SU-DHL-6 (cell line): ENCODE data around the gene TTC27.

Experiments used
- H2AFZ ChIP-seq: fragments of 200-600 bp; sonication (generic); 2 replicates; pipeline ENCODE4 v1.6.1; 2014; ENCODE audit warnings: low read depth, mild to moderate bottlenecking, moderate library complexity, mixed read lengths, antibody characterized with exemption, low read length; ENCODE audit not compliant: severe bottlenecking
- H3F3A ChIP-seq: fragments of 200-600 bp; shearing (Covaris generic); 2 replicates; pipeline ENCODE4 v1.6.0; 2016; ENCODE audit warnings: antibody characterized with exemption, mild to moderate bottlenecking; ENCODE audit not compliant: insufficient read depth
- H3K27ac ChIP-seq: fragments of 200-600 bp; sonication (generic); 2 replicates; pipeline ENCODE4 v1.5.1; 2016; ENCODE audit warnings: low read depth, mild to moderate bottlenecking, low read length, moderate library complexity, mixed read lengths
- H3K27me3 ChIP-seq: fragments of 200-600 bp; sonication (generic), shearing (Covaris generic); 2 replicates; pipeline ENCODE4 v1.6.0; 2014; ENCODE audit warnings: mild to moderate bottlenecking, low read length
- H3K36me3 ChIP-seq: fragments of 200-600 bp; sonication (generic); 2 replicates; pipeline ENCODE4 v1.6.1; 2014; ENCODE audit warnings: mild to moderate bottlenecking, low read length, mixed read lengths
- H3K4me2 ChIP-seq: fragments of 300-600, 200-600 bp; shearing (Covaris generic), sonication (generic); 2 replicates; pipeline ENCODE4 v1.6.0; 2014; ENCODE audit warnings: low read length, low read depth, mild to moderate bottlenecking; ENCODE audit not compliant: poor library complexity, severe bottlenecking
- H3K4me3 ChIP-seq: fragments of 200-600 bp; sonication (generic); 2 replicates; pipeline ENCODE4 v1.5.1; 2014; ENCODE audit warnings: antibody characterized with exemption, low read length, mild to moderate bottlenecking, mixed read lengths; ENCODE audit not compliant: insufficient read depth, poor library complexity, severe bottlenecking
- H3K79me2 ChIP-seq: fragments of 200-600 bp; sonication (generic); 2 replicates; pipeline ENCODE4 v1.6.1; 2014; ENCODE audit warnings: mild to moderate bottlenecking, low read length, moderate library complexity; ENCODE audit not compliant: insufficient read depth
- H3K9ac ChIP-seq: fragments of 200-600 bp; sonication (generic); 2 replicates; pipeline ENCODE4 v1.7.0; 2014; ENCODE audit warnings: mild to moderate bottlenecking, low read length
- H3K9me2 ChIP-seq: fragments of 200-600 bp; sonication (generic); replicated peaks from 2 replicates; pipeline ENCODE4 v1.6.1; 2014; ENCODE audit warnings: low read length; ENCODE audit not compliant: insufficient read depth
- H3K9me3 ChIP-seq: fragments of 200-600 bp; sonication (generic); 2 replicates; pipeline ENCODE4 v1.6.1; 2014; ENCODE audit warnings: low read length, mixed read lengths; ENCODE audit not compliant: insufficient read depth
- H4K20me1 ChIP-seq: fragments of 200-600 bp; sonication (generic); 2 replicates; pipeline ENCODE4 v1.6.1; 2014; ENCODE audit warnings: low read depth, mild to moderate bottlenecking, antibody characterized with exemption, low read length, moderate library complexity, mixed read lengths
- CTCF ChIP-seq: fragments of 200-600 bp; sonication (generic); IDR thresholded peaks from one replicate; pipeline ENCODE4 v1.5.1; 2017; ENCODE audit warnings: antibody characterized with exemption, mild to moderate bottlenecking, low read length, moderate library complexity; ENCODE audit not compliant: insufficient read depth, poor library complexity, severe bottlenecking
- EZH2phosphoT487 ChIP-seq: fragments of 200-600 bp; sonication (generic), shearing (Covaris generic); conservative IDR thresholded peaks from 2 replicates; pipeline ENCODE4 v1.6.1; 2018; ENCODE audit warnings: mild to moderate bottlenecking, antibody characterized with exemption, low read length, moderate library complexity, mixed read lengths

Gene TTC27

GRCh38 chr2:32627814-32628579 lies at the start of gene TTC27:
Gene TTC27 (plus strand): TSS chr2:32628050. CDS start chr2:32628293, 243 bp downstream.
- H3K4me3 ChIP-seq = peak within 1 kb of the TSS; percentile 82
- peak within 1 kb of the TSS; percentile 68 for H3K9ac ChIP-seq
- no peaks in the 10 kb centered on the region for H4K20me1 ChIP-seq
- no peak for TF ChIP-seq EZH2phosphoT487
- no peak for TF ChIP-seq CTCF
- no peaks in the 10 kb centered on the region for H3K27me3 ChIP-seq
- peaks cover 24% of the 10 kb centered on the region for H3F3A ChIP-seq
- H3K9me2 ChIP-seq = no peaks in the 10 kb centered on the region
- H3K9me3 ChIP-seq = no peaks in the 10 kb centered on the region
- peaks cover 12% of the 10 kb centered on the region for H3K79me2 ChIP-seq
- H3K27ac ChIP-seq = no peak within 1 kb of the TSS
- H3K36me3 ChIP-seq = peaks cover 7% of the 10 kb centered on the region; the same call in 1 of the 2 replicates
- H2AFZ ChIP-seq = peak within 1 kb of the TSS; percentile 97
- peak within 1 kb of the TSS; percentile 85 for H3K4me2 ChIP-seq

- Histone ChIP-seq H3K79me2 (no peaks in the 10 kb centered on the region), H4K20me1 (no peaks in the 10 kb centered on the region), H3F3A (peaks cover 14% of the 10 kb centered on the region; the same call in 1 of the 2 replicates), H3K9ac (no peak overlapping the region), H3K4me2 (no peak overlapping the region), H2AFZ (no peak overlapping the region), H3K4me3 (no peak overlapping the region), H3K27me3 (no peaks in the 10 kb centered on the region), H3K27ac (no peak overlapping the region), H3K9me3 (no peaks in the 10 kb centered on the region), H3K9me2 (no peaks in the 10 kb centered on the region), H3K36me3 (peaks cover 7% of the 10 kb centered on the region)
- TF ChIP-seq EZH2phosphoT487 = no peak
- TF ChIP-seq CTCF = no peak
Observed at GRCh38 chr2:32591669-32592463, 36.0 kb upstream of the TTC27 start.

- Histone ChIP-seq H3K9me2 (no peaks in the 10 kb centered on the region), H3F3A (peaks cover 14% of the 10 kb centered on the region; the same call in 1 of the 2 replicates), H3K79me2 (no peaks in the 10 kb centered on the region), H3K9me3 (no peaks in the 10 kb centered on the region), H3K27ac (no peak overlapping the region), H3K4me2 (no peak overlapping the region), H3K9ac (no peak overlapping the region), H2AFZ (no peak overlapping the region), H3K36me3 (peaks cover 18% of the 10 kb centered on the region), H4K20me1 (no peaks in the 10 kb centered on the region), H3K4me3 (no peak overlapping the region), H3K27me3 (no peaks in the 10 kb centered on the region)
- TF ChIP-seq CTCF = no peak
Observed at GRCh38 chr2:32594573-32594972, 33.3 kb upstream of the TTC27 start.
